Neutrophil (primary cell): ENCODE results near the gene MRPL45.
"Not testable (repeated sequence)": the region's sequence is repeated elsewhere in the genome, so short reads cannot be mapped to it uniquely, and the experiment has no call there.

Experiments
- H3K27ac ChIP-seq: fragments of 200-600 bp; sonication (generic); 2 replicates; pipeline ENCODE4 v1.5.1; 2016; ENCODE audit warnings: mild to moderate bottlenecking, moderate library complexity
- H3K27me3 ChIP-seq: fragments of 200-600 bp; sonication (generic); 2 replicates; pipeline ENCODE4 v1.6.0; 2016; ENCODE audit warnings: mild to moderate bottlenecking
- H3K36me3 ChIP-seq: fragments of 200-600 bp; sonication (generic); 2 replicates; pipeline ENCODE4 v1.5.1; 2017
- H3K4me1 ChIP-seq, 2 experiments: fragments of 200-600 bp in 1 of 2; sonication (generic) in 1 of 2; 1 replicate in 1 of 2; 2 replicates in 1 of 2; pipeline versions ENCODE4 v1.5.1 to v1.6.1; 2013 to 2016; ENCODE audit warnings: low read depth in 1 of 2, low read length in 1 of 2, mild to moderate bottlenecking in 1 of 2, moderate library complexity in 1 of 2; ENCODE audit not compliant: control insufficient read depth in 1 of 2, insufficient read depth in 1 of 2
- H3K4me3 ChIP-seq, 2 experiments: fragments of 200-600 bp in 1 of 2; sonication (generic) in 1 of 2; 1 replicate in 1 of 2; 2 replicates in 1 of 2; pipeline ENCODE4 v1.5.1; 2013 to 2016; ENCODE audit warnings: low read depth in 1 of 2, low read length in 1 of 2, mild to moderate bottlenecking in 1 of 2, moderate library complexity in 1 of 2
- H3K9me3 ChIP-seq: fragments of 200-600 bp; sonication (generic); 2 replicates; pipeline ENCODE4 v1.5.1; 2016
- TF ChIP-seq, protein P1 (sequence below): fragments of 200-600 bp; sonication (generic); IDR thresholded peaks from 2 replicates; pipeline ENCODE4 v1.5.1; 2016; ENCODE audit warnings: antibody characterized with exemption

The MRPL45 gene

DNA sequence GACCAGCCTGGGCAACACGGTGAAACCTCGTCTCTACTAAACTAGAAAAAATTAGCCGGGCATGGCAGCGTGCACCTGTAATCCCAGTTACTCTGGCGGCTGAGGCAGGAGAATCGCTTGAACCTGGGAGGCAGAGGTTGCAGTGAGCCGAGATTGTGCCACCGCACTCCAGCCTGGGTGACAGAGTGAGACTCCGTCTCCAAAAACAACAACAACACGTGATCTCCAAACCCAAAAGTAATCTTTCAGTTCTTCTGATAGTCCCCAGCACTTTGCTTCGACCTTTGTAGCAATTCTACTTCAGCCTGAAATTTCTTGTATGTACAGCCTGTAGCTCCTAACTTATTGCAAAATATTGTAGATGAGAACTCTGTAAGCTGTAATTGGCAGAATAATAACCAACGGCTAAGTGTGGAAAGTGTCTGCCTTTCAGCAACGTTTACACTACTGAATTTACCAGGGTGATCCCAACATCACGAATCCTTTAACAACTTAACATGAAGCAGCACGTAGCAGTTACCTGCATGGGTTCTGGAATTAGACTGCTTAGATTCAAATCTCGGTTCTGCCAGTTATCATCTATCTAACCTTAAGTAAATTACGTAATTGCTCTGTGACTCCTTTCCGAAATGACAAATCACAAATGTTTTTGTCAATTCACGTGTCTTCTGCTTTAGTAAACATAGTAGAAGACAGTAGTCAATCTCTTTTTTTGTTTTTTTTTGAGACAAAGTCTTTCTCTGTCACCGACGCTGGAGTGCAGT, 1.2 kb upstream of the MRPL45 start:
- peak overlapping the region; percentile 68 for H3K27ac ChIP-seq
- H3K27me3 ChIP-seq, H3K9me3 ChIP-seq, H3K4me1 ChIP-seq, H3K36me3 ChIP-seq: not testable (repeated sequence)
- H3K4me3 ChIP-seq, result peak overlapping the region; percentile 64 to 66

DNA sequence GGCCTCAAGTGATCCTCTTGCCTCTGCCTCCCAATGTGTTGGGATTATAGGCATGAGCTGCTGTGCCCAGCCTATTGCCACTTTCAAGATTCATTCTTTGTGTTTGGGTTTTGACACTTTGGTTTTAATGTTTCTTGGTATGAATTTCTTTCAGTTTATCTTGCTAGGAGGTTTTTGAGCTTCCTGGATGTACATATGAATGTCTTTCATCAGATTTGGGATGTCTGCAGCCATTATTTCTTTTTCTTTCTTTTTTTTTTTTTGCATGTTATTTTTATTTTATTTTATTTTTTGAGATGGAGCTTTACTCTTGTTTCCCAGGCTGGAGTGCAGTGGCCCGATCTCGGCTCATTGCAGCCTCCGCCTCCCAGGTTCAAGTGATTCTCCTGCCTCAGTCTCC, 18.5 kb downstream of the MRPL45 start:
- Histone ChIP-seq H3K27ac (no peak overlapping the region), H3K27me3 (no peaks in the 10 kb centered on the region), H3K4me1 (no peaks in the 10 kb centered on the region), H3K36me3 (peaks cover 11% of the 10 kb centered on the region), H3K4me3 (no peak overlapping the region), H3K9me3 (no peaks in the 10 kb centered on the region)
- TF ChIP-seq, protein P1, sequence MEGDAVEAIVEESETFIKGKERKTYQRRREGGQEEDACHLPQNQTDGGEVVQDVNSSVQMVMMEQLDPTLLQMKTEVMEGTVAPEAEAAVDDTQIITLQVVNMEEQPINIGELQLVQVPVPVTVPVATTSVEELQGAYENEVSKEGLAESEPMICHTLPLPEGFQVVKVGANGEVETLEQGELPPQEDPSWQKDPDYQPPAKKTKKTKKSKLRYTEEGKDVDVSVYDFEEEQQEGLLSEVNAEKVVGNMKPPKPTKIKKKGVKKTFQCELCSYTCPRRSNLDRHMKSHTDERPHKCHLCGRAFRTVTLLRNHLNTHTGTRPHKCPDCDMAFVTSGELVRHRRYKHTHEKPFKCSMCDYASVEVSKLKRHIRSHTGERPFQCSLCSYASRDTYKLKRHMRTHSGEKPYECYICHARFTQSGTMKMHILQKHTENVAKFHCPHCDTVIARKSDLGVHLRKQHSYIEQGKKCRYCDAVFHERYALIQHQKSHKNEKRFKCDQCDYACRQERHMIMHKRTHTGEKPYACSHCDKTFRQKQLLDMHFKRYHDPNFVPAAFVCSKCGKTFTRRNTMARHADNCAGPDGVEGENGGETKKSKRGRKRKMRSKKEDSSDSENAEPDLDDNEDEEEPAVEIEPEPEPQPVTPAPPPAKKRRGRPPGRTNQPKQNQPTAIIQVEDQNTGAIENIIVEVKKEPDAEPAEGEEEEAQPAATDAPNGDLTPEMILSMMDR, result no peak

DNA sequence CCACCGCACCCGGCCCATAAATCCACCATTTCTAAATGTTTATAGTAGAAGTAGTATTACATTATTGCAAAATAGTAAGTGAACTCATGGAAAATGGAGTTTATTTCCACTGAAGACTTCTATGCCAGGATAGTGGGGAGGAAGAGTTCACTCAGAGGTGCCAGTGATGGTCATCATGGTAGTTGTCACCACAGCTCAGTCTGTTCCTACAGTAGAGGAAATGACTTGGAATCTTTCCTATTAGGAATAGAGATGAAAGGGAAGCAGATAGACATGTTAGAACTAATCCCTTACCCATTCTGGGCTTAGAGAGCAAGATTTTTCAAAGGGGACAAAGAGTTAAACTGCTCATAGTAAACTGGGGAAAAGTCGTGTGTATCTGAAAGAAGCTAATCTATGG, 20.1 kb downstream of the MRPL45 start:
- Histone ChIP-seq H3K9me3 (no peaks in the 10 kb centered on the region), H3K27ac (no peak overlapping the region), H3K27me3 (no peaks in the 10 kb centered on the region), H3K36me3 (peaks cover 19% of the 10 kb centered on the region), H3K4me3 (no peak overlapping the region), H3K4me1 (no peaks in the 10 kb centered on the region)
- TF ChIP-seq, protein P1, result no peak

DNA sequence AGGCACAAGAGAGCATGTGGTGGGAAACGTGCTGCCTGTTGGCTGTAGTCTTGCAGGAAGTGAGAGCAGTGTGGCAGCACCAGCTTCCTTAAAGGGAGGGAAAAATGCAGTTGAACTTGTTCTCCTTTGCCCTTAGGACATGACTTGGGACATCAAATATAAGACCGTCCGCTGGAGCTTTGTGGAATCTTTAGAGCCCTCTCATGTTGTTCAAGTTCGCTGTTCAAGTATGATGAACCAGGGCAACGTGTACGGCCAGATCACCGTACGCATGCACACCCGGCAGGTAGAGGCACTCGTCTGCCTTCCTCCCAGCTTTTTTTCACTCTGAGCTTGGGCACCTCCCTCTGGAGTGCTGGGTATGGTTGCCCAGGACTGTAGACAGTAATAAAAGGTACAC, 23.5 kb downstream of the MRPL45 start:
- TF ChIP-seq, protein P1, result no peak
- Histone ChIP-seq H3K36me3 (peaks cover 15% of the 10 kb centered on the region), H3K4me1 (no peaks in the 10 kb centered on the region), H3K9me3 (no peaks in the 10 kb centered on the region), H3K27ac (no peak overlapping the region), H3K4me3 (no peak overlapping the region), H3K27me3 (no peaks in the 10 kb centered on the region)

DNA sequence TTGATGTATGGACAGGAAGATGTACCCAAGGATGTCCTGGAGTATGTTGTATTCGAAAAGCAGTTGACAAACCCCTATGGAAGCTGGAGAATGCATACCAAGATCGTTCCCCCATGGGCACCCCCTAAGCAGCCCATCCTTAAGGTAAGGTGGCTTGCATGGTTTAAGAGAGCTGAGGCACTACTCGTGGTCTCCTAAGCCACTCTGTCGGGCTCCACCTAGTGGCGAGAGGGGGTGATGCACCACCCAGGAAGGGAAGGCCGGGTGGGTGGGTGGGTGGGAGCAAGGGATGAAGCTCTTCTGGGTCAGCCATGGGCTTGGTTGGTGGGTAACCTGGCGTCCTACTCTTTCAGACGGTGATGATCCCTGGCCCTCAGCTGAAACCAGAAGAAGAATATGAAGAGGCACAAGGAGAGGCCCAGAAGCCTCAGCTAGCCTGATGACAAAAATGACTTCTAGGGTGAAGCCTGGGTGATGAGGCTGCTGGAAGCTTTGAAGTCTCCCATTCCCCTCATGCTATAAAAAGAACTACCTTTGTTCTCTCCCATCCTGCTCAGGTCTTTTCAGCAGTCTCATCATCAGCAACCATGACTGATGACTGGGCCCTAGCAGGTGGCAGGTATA, 25.3 kb downstream of the MRPL45 start:
- no peaks in the 10 kb centered on the region for H3K9me3 ChIP-seq
- peaks cover 0 to 3% of the 10 kb centered on the region in 2 experiments for H3K4me1 ChIP-seq
- TF ChIP-seq, protein P1, result peak; percentile 90
- no peak overlapping the region for H3K27ac ChIP-seq
- H3K27me3 ChIP-seq, result no peaks in the 10 kb centered on the region
- H3K36me3 ChIP-seq, result peaks cover 15% of the 10 kb centered on the region
- no peak overlapping the region for H3K4me3 ChIP-seq

DNA sequence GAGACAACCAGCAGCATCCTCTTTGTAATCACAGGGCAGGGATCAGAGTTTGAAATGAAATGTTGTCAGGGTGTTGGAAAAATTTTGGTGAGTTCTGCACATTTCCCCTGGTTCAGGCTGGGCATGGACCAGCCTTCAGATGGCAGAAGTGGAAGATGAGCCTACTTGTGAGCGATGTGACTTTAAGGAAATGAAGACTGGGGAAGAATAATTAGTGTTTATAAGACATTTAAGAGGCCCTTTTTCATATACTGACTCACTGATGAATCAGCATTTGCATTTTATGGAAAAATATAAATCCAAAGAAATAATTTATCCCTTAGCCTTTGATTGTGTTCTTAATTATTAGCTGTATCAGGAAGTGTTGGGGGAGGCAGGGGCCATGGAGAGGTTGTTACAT, 25.9 kb downstream of the MRPL45 start:
- H3K4me3 ChIP-seq, result no peak overlapping the region
- no peaks in the 10 kb centered on the region for H3K9me3 ChIP-seq
- no peaks in the 10 kb centered on the region for H3K27me3 ChIP-seq
- peaks cover 15% of the 10 kb centered on the region for H3K36me3 ChIP-seq
- no peak overlapping the region for H3K27ac ChIP-seq
- TF ChIP-seq, protein P1, result no peak
- H3K4me1 ChIP-seq, result peaks cover 0 to 3% of the 10 kb centered on the region in 2 experiments
